Measurements from ENCODE around the gene GPR161.
"Not testable (repeated sequence)": the region's sequence is repeated elsewhere in the genome, so short reads cannot be mapped to it uniquely, and the experiment has no call there.

Gene GPR161

GRCh38 chr1:168163670-168164069 is 26.9 kb upstream of the GPR161 start:
- ChIA-PET POLR2A (no interaction called here), CTCF (no interaction called here)
- no peak for DNase-seq (ENCODE audit: extremely low spot score)
- TF ChIP-seq SUZ12 (IDR thresholded peaks at IDR 0.05), result no peak
- no peak for TF ChIP-seq SP1 (IDR thresholded peaks at IDR 0.05)
- no peak for TF ChIP-seq BHLHE40 (IDR thresholded peaks at IDR 0.05; ENCODE audit: borderline replicate concordance)
- no peak for TF ChIP-seq TARDBP (IDR thresholded peaks at IDR 0.05)
- no peak for TF ChIP-seq FOXA1 (IDR thresholded peaks at IDR 0.05)
- no peak for TF ChIP-seq NFRKB (IDR thresholded peaks at IDR 0.05)
- no peak for TF ChIP-seq LEF1 (IDR thresholded peaks at IDR 0.05; ENCODE audit: borderline replicate concordance)
- no peak for TF ChIP-seq FOXK2 (IDR thresholded peaks at IDR 0.05)
- TF ChIP-seq HDGF (IDR thresholded peaks at IDR 0.05; ENCODE audit: borderline replicate concordance), result no peak
- TF ChIP-seq L3MBTL2 (conservative IDR thresholded peaks at IDR 0.05), result no peak
- TF ChIP-seq ELF4 (IDR thresholded peaks at IDR 0.05), result no peak
- TF ChIP-seq ZNF384 (IDR thresholded peaks at IDR 0.05), result no peak
- no peak for TF ChIP-seq CTBP1 (IDR thresholded peaks at IDR 0.05; ENCODE audit: borderline replicate concordance)
- TF ChIP-seq FOXM1 (IDR thresholded peaks at IDR 0.05; ENCODE audit: borderline replicate concordance), result no peak
- TF ChIP-seq ARNT (IDR thresholded peaks at IDR 0.05), result no peak
- TF ChIP-seq PKNOX1 (IDR thresholded peaks at IDR 0.05), result no peak

GRCh38 chr1:168161459-168161858 is 24.7 kb upstream of the GPR161 start:
- no peak for DNase-seq (ENCODE audit: extremely low spot score)
- TF ChIP-seq ARNT (IDR thresholded peaks at IDR 0.05) (no peak), BHLHE40 (IDR thresholded peaks at IDR 0.05; ENCODE audit: borderline replicate concordance) (no peak), TARDBP (IDR thresholded peaks at IDR 0.05) (no peak), NFRKB (IDR thresholded peaks at IDR 0.05) (no peak), L3MBTL2 (conservative IDR thresholded peaks at IDR 0.05) (no peak), FOXK2 (IDR thresholded peaks at IDR 0.05) (no peak), SP1 (IDR thresholded peaks at IDR 0.05) (no peak), ZNF384 (IDR thresholded peaks at IDR 0.05) (no peak), LEF1 (IDR thresholded peaks at IDR 0.05; ENCODE audit: borderline replicate concordance) (no peak), PKNOX1 (IDR thresholded peaks at IDR 0.05) (no peak), FOXM1 (IDR thresholded peaks at IDR 0.05; ENCODE audit: borderline replicate concordance) (no peak), SUZ12 (IDR thresholded peaks at IDR 0.05) (no peak), ELF4 (IDR thresholded peaks at IDR 0.05) (no peak), CTBP1 (IDR thresholded peaks at IDR 0.05; ENCODE audit: borderline replicate concordance) (no peak), FOXA1 (IDR thresholded peaks at IDR 0.05) (no peak), HDGF (IDR thresholded peaks at IDR 0.05; ENCODE audit: borderline replicate concordance) (no peak)
- POLR2A ChIA-PET, result no interaction called here
- CTCF ChIA-PET, result interaction anchor here (1.3 kb wide), 1 partner anchor 16 kb away, joined by 4 read pairs; no protein-coding TSS in a partner anchor

GRCh38 chr1:168159979-168160378 is 23.2 kb upstream of the GPR161 start:
- POLR2A ChIA-PET, result no interaction called here
- TF ChIP-seq BHLHE40 (IDR thresholded peaks at IDR 0.05; ENCODE audit: borderline replicate concordance) (no peak), SUZ12 (IDR thresholded peaks at IDR 0.05) (no peak), L3MBTL2 (conservative IDR thresholded peaks at IDR 0.05) (no peak), NFRKB (IDR thresholded peaks at IDR 0.05) (no peak), ELF4 (IDR thresholded peaks at IDR 0.05) (no peak), FOXM1 (IDR thresholded peaks at IDR 0.05; ENCODE audit: borderline replicate concordance) (no peak), ZNF384 (IDR thresholded peaks at IDR 0.05) (no peak), TARDBP (IDR thresholded peaks at IDR 0.05) (no peak), CTBP1 (IDR thresholded peaks at IDR 0.05; ENCODE audit: borderline replicate concordance) (no peak), FOXA1 (IDR thresholded peaks at IDR 0.05) (no peak), HDGF (IDR thresholded peaks at IDR 0.05; ENCODE audit: borderline replicate concordance) (no peak), FOXK2 (IDR thresholded peaks at IDR 0.05) (no peak), SP1 (IDR thresholded peaks at IDR 0.05) (no peak)
- DNase-seq (ENCODE audit: extremely low spot score), result no peak
- CTCF ChIA-PET, result no interaction called here

- TF ChIP-seq BHLHE40 (IDR thresholded peaks at IDR 0.05; ENCODE audit: borderline replicate concordance), result no peak
- TF ChIP-seq ARNT (IDR thresholded peaks at IDR 0.05), result no peak
- no peak for TF ChIP-seq TARDBP (IDR thresholded peaks at IDR 0.05)
- no peak for TF ChIP-seq FOXA1 (IDR thresholded peaks at IDR 0.05)
- no peak for TF ChIP-seq L3MBTL2 (conservative IDR thresholded peaks at IDR 0.05)
- TF ChIP-seq ELF4 (IDR thresholded peaks at IDR 0.05), result no peak
- no peak for TF ChIP-seq SUZ12 (IDR thresholded peaks at IDR 0.05)
- no peak for TF ChIP-seq HDGF (IDR thresholded peaks at IDR 0.05; ENCODE audit: borderline replicate concordance)
- no peak for TF ChIP-seq LEF1 (IDR thresholded peaks at IDR 0.05; ENCODE audit: borderline replicate concordance)
- no peak for TF ChIP-seq FOXK2 (IDR thresholded peaks at IDR 0.05)
- no peak for TF ChIP-seq PKNOX1 (IDR thresholded peaks at IDR 0.05)
- no peak for TF ChIP-seq CTBP1 (IDR thresholded peaks at IDR 0.05; ENCODE audit: borderline replicate concordance)
- TF ChIP-seq NFRKB (IDR thresholded peaks at IDR 0.05), result no peak
- TF ChIP-seq SP1 (IDR thresholded peaks at IDR 0.05), result no peak
- TF ChIP-seq ZNF384 (IDR thresholded peaks at IDR 0.05), result no peak
- no peak for TF ChIP-seq FOXM1 (IDR thresholded peaks at IDR 0.05; ENCODE audit: borderline replicate concordance)
- CTCF ChIA-PET, result no interaction called here
- POLR2A ChIA-PET, result no interaction called here
- DNase-seq (ENCODE audit: extremely low spot score), result no peak
Measured at GRCh38 chr1:168159251-168159650, 22.5 kb upstream of the GPR161 start.

- DNase-seq (ENCODE audit: extremely low spot score), result no peak
- POLR2A ChIA-PET, result no interaction called here
- CTCF ChIA-PET, result no interaction called here
Measured at GRCh38 chr1:168157638-168158037, 20.9 kb upstream of the GPR161 start.

GRCh38 chr1:168155910-168156309 is 19.2 kb upstream of the GPR161 start:
- CTCF ChIA-PET, result no interaction called here
- peak; percentile 42; the same call in 1 of the 2 replicates for TF ChIP-seq ZNF384 (IDR thresholded peaks at IDR 0.05)
- no peak for TF ChIP-seq NFRKB (IDR thresholded peaks at IDR 0.05)
- no peak for TF ChIP-seq ELF4 (IDR thresholded peaks at IDR 0.05)
- POLR2A ChIA-PET, result no interaction called here
- DNase-seq (ENCODE audit: extremely low spot score), result no peak

More at GRCh38 chr1:168157638-168158037, 20.9 kb upstream of the GPR161 start:
- TF ChIP-seq SUZ12 (IDR thresholded peaks at IDR 0.05), result no peak
- no peak for TF ChIP-seq HDGF (IDR thresholded peaks at IDR 0.05; ENCODE audit: borderline replicate concordance)
- TF ChIP-seq BHLHE40 (IDR thresholded peaks at IDR 0.05; ENCODE audit: borderline replicate concordance), result no peak
- TF ChIP-seq FOXK2 (IDR thresholded peaks at IDR 0.05), result no peak
- TF ChIP-seq L3MBTL2 (conservative IDR thresholded peaks at IDR 0.05), result no peak
- TF ChIP-seq FOXA1 (IDR thresholded peaks at IDR 0.05), result no peak
- TF ChIP-seq TARDBP (IDR thresholded peaks at IDR 0.05), result no peak

- POLR2A ChIA-PET; CTCF ChIA-PET; DNase-seq (ENCODE audit: extremely low spot score): not testable (repeated sequence)
Measured at GRCh38 chr1:168154707-168155106, 18.0 kb upstream of the GPR161 start.

All from HEK293T (cell line).